Keratinocyte (primary cell): Measurements from ENCODE around the gene TPMT.

Experiments used
- EZH2 ChIP-seq: IDR thresholded peaks from one replicate; pipeline ENCODE4 v1.6.1; 2012; ENCODE audit warnings: inconsistent platforms, mild to moderate bottlenecking, low read length, moderate library complexity
- TF ChIP-seq, protein P1 (sequence below), 3 experiments: IDR thresholded peaks in 1 of 3; conservative IDR thresholded peaks in 1 of 3; optimal IDR thresholded peaks in 1 of 3; 2 replicates in 2 of 3; 3 replicates in 1 of 3; pipeline versions ENCODE3 to v1.5.1; 2011; ENCODE audit warnings: low read length in 3 of 3, mild to moderate bottlenecking in 3 of 3, moderate library complexity in 2 of 3, control low read depth in 1 of 3, inconsistent platforms in 1 of 3; ENCODE audit not compliant: insufficient read depth in 2 of 3; ENCODE audit errors: extremely low read depth in 1 of 3

DNA sequence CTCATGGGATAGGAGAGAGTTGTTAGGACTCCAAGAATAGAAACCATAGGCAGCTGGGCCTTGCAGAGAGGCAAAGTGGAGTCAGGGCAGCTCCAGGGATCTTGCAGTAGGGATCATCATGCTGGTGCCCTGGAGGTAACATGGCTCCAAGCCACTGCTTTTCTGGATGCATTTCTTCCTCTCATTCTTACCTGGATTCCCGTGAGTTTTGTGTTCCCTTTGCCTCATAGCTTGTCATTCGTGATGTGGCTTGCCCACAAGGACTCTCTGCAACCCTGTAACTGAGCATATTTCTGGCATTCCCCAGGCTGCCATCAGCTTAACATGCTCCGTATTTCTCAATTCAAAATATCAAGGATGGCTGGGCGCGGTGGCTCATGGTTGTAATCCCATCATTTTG, 37.7 kb downstream of the TPMT start:
- TF ChIP-seq, protein P1, sequence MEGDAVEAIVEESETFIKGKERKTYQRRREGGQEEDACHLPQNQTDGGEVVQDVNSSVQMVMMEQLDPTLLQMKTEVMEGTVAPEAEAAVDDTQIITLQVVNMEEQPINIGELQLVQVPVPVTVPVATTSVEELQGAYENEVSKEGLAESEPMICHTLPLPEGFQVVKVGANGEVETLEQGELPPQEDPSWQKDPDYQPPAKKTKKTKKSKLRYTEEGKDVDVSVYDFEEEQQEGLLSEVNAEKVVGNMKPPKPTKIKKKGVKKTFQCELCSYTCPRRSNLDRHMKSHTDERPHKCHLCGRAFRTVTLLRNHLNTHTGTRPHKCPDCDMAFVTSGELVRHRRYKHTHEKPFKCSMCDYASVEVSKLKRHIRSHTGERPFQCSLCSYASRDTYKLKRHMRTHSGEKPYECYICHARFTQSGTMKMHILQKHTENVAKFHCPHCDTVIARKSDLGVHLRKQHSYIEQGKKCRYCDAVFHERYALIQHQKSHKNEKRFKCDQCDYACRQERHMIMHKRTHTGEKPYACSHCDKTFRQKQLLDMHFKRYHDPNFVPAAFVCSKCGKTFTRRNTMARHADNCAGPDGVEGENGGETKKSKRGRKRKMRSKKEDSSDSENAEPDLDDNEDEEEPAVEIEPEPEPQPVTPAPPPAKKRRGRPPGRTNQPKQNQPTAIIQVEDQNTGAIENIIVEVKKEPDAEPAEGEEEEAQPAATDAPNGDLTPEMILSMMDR (optimal IDR thresholded peaks at IDR 0.05 in 1 of 3, IDR thresholded peaks at IDR 0.05 in 1 of 3, conservative IDR thresholded peaks at IDR 0.05 in 1 of 3; ENCODE audit: extremely low read depth in 1 of 3, insufficient read depth in 2 of 3, low read length in 3 of 3): no peak
- TF ChIP-seq EZH2: no peak
